Epidermal melanocyte (primary cell): ENCODE data around the gene VTI1A.

ENCODE experiments used
- DNase-seq: peaks from one replicate; pipeline ENCODE4 v3.0.0; 2011; ENCODE audit warnings: low spot score; ENCODE audit not compliant: insufficient read length

Gene VTI1A

DNA sequence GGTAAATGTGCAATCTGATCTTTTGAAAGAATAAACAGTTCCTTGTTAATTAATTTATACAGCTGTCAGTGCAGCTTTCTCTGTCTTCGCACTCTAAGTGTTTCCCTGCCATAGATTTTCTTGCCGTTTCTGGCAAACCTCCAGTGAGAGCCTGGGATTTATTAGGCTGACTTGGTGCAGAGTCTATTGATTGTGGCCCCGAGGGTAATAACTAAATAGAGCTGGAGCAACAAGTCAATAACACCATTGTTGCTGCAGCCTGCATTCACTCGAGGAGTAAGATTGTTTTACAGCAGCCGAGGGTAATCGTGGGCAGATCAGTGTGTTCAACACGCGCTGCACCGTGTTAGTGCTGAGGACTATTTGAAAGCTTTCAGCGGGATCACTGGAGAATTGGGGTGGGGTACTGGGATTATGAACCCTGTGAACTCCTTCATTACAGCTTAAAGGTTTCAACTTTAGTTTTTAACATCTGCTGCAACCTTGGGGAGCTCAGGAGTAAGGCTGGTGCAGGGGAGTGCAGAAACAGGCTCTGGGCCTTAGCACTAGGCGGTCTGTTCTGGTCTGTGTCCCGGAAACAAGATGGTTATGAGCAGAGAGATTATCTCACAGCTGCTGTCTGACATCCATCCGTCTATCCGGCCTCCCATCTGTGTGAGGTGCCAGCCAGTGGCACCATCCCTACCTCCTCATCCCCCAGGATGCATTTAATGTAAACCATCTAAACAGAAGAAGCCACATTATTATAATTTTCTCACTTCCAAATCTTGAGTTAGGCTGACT, 329.1 kb downstream of the VTI1A start:
- peak; percentile 85 for DNase-seq

DNA sequence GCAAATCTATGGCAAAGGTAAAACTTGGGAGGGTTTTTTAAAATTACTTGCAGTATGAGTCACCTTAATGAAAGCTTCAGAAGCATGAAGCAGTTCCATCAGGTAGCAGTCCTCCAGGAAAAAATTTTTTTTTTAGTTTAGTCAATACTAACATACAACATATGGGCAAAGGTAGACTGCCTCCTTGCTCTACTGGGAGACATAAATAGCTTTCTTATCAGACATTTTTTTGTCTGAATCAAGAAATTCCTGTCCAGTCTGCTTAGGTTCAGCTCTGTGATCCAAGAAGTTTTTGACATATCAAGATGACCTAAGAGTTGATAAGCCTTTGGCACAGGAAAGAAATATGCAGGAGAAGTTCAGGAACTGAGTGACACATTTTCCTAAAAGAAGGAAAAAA, 331.6 kb downstream of the VTI1A start:
- DNase-seq, result no peak

- DNase-seq, result no peak
Observed at GRCh38 chr10:112779025-112779770, 332.2 kb downstream of the VTI1A start.

DNA sequence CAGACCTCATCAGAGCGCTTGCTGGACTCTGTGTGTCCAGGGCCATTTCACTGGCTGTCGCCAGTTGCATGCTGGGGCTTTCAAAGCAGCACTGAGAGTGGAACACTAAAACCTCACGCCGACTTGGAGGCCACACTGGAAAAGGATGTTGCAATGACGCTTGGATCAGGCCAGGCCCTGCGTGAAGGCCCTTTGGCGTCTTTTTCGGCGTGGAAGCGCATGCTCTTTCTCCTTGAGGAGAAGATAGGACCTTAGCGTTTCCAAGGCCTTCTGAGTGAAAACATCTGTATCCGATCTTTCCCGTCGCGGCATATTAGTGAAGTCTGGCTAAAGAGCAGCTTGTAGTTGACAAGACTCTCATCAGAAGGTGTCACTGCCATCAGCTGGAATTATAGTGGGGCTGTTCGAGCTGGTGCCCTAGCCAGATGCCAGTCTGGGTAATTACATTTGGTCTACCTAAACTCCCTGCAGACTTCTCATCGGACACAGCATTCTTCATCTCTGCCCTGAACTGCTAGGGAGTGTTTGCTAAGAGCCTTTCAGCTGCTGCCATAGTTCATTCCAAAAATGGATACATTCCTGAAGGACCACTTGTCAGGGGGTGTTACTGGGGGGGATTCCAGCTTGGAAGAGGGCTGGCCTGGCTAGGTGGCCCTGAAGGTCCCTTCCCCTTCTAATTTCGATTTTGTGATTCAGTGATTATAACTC, 335.3 kb downstream of the VTI1A start:
- DNase-seq, result no peak

DNA sequence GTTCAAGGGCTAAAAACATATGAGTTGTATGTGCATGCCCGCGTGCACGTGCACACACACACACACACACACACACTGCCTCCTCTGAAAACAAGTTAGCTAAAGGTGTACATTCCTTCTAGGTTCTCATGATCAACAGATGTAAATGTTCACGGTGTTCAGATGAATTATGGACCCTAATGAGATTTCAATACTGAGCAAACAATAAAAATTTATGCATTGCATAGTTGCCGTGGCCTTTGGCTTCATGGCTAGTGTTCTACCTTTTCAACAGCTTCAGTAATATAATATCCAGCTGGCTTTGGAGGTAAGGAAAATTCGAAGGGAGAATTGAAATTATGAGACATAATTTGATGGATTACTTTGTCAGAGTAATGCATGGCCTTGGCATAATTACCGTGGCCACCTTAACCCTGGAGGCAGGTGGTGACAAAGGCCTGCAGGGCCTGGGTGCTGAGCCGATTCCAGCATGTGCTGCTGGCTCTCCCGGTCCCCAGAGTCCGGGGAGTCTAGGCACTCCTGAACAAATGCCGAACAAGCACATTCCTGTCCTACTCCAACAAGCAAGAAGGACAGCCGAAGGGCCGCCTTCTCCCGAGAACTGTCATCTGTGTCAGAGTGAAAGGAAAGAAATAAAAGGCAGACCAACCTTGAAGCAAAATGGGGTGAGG, 336.5 kb downstream of the VTI1A start:
- DNase-seq, result no peak

DNA sequence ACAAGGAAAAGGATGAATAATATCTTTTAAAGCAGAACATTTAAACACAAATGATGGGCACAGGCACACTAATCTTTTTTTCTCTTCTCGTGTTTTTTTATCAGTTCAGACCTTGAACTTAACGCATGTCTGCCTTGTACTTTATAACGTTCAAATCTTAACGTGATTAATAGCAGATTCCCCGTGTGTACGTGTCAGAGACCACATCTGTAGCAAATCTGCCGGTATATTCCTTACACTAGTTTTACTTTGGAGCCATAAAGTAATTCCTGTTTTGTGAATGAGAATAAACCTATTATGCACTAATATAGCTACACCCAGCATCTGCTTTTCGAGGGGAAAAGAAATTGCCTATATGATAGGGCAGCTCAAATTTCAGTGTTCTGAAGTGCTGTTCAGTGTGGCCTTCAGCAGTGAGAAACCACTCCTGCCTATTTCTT, 337.0 kb downstream of the VTI1A start:
- no peak for DNase-seq

GRCh38 chr10:112785089-112785488, 338.1 kb downstream of the VTI1A start:
- DNase-seq, result no peak

DNA sequence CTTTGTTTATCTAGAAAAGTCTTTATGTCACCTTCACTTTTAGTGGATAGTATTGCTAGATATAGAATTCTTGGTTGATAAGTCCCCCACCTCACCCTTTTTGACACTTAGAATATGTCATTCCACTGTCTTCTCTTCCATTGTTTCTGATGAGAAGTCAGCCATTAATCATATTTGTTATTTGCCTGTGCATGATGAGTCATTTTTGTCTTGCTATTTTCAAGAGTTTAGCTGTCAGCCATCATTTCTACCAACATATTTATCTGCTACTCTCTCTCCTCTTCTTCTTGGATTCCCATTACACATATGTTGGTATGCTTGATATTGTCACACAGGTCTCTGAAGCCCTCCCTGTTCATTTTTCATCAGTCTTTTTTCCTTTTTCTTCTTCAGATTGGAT, 342.2 kb downstream of the VTI1A start:
- DNase-seq, result no peak

DNA sequence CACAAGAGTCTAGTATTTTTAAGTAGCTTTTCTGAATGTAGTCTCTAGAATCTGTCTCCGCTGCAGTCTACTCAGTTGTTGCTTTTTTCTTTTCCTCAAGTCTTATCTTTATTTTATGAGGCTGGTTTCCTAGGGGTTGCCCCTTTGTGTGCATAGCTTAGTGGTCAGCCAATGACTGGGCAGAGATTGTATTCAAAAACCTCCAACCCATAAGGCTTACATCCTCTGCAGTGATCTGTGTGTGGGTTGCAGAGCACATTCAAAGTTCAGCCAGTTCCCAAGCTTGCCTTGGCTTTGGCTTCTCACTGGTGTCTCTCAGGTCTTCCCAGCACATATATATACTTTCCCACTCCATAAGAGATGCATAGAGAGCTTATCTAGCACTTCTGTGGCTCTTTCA, 343.0 kb downstream of the VTI1A start:
- no peak for DNase-seq

DNA sequence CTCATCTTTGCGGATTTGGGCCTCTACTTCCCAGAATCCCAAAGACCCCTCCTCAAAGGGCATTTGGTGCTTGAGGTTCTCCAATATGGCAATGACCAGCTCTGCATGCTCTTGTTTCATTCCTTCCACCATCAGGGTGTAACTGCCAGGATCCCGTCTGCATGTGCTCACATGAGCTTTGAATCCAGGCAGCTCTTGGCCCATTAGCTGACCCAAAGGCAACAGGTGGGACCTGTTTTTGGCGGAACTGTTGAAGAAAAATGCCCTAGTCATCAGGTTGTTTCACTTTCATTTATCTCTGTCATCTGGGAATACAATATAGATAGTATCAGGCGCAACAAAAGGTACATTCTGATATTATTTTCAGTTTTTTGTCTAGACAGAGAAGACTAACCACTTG, 343.9 kb downstream of the VTI1A start:
- no peak for DNase-seq

GRCh38 chr10:112791447-112791846, 344.4 kb downstream of the VTI1A start:
- no peak for DNase-seq

DNA sequence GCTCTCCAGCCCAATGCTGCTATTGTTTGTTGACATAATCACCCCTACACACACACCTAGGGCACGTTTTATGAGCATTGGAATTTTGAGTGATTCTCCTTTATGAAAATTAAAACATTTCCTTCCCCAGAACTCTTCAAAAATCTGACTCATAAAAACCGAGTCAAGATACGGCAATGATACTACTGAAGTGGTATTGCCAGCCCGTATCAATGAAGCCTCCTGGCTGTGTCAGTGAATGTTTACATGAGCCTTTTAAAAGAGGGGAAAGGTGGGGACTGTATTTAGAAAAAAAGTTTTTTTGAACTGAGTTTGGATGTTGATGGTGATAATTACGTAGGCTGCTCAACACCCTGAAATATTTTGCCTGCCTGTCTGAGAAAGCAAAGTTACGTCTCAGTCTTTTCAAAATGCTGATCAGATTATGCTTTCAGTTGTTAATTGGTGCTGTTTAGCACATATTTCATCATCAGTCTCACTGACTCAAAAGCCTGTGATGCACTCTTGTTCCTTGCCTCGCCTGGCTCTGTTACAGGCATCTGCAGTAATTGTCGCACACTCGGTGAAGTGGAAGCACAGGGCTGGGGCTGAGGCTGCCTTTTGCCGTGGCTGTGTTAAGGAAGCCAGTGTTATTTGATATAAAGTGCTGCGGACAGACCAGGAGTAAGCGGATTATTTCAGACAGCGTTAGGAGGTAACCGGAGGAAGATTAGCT, 345.6 kb downstream of the VTI1A start:
- DNase-seq, result no peak

GRCh38 chr10:112793202-112793921, 346.3 kb downstream of the VTI1A start:
- DNase-seq, result no peak

DNA sequence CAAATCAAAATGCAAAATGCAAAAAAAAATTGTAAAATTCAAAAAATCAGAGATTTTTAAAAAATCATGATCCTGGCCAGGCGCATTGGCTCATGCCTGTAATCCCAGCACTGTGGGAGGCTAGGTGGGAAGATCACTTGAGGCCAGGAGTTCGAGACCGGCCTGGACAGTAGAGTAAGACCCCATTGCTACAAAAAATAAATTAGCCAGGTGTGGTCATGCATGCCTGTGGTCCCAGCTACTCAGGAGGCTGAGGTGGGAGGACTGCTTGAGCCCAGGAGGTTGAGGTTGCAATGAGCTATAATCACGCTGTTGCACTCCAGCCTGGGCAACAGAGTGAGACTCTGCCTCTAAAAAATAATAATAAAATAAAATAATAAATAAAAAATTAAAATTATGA, 347.2 kb downstream of the VTI1A start:
- no peak for DNase-seq

DNA sequence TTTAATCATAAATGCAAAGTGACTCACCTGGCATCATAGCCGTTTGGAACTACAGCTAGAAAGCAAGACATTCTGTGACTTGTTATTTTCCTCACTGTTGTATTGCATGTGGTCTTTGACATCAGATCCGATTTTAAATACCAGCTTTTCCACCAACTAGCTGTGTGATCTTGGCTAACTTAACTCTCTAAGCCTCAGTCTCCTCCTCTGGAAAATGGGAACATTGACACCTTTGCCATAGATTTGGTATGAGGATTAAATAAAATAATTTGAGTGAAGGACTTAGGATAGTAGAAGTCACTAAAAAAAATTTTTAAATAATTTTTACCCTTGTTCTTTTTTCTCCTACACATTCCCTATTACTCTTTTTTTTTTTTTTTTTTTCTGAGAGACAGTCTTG, 348.1 kb downstream of the VTI1A start:
- DNase-seq, result no peak

DNA sequence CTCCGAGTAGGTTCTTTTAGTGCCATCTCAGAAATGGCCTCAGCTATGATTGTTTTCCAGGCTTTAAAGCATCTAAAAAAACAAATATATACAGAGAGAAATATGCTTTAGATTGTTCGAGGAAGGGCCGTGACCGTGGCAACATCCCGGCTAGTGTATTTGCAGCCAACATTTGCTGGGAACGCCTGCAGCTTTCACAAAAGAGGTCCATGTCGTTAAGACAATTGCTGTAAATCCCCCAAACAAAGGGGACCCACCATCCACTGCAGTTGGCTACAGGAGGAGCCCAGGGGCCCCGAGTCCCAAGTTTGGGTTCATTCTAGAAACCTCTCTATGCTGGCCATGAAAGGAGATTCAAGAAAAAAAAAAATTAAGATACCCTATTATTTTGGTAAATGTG, 350.2 kb downstream of the VTI1A start:
- no peak for DNase-seq

GRCh38 chr10:112797855-112798254, 350.8 kb downstream of the VTI1A start:
- DNase-seq, result no peak

DNA sequence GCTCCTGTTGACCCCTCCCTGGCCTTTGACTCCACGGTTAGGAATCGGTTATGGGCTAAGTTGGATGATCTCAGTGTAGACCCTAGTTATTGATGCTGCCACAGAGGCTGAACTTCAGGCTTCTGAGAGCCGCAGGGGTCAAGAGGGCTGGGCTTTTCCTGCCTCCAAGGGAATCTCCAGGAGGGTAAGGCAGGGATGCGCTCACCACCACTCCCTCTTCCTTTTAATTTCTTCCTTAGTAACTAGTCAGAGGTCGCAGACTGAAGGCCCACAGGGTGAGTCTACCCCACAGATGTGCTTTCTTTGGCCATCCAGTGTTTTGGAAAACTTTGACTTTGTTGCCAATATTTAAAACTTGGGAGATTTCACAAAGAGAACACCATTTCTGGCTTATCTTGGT, 352.0 kb downstream of the VTI1A start:
- no peak for DNase-seq

GRCh38 chr10:112799726-112800510, 352.9 kb downstream of the VTI1A start:
- no peak for DNase-seq

GRCh38 chr10:112801004-112801403, 354.0 kb downstream of the VTI1A start:
- DNase-seq, result no peak
